DMS153 (cell line): ENCODE data around the gene ARHGEF1.
"Not testable (repeated sequence)": the region's sequence is repeated elsewhere in the genome, so short reads cannot be mapped to it uniquely, and the experiment has no call there.

ENCODE experiments used
- DNase-seq: peaks from one replicate; lab custom pipeline; 2025; lab: John Stamatoyannopoulos, UW

Gene ARHGEF1

GRCh38 chr19:41930926-41931592 is 48.1 kb downstream of the ARHGEF1 start:
- no peak for DNase-seq

GRCh38 chr19:41932259-41932719 is 49.3 kb downstream of the ARHGEF1 start:
- DNase-seq = no peak

GRCh38 chr19:41932720-41933332 is 49.8 kb downstream of the ARHGEF1 start:
- DNase-seq = no peak

GRCh38 chr19:41933693-41934426 is 50.9 kb downstream of the ARHGEF1 start:
- DNase-seq = no peak

GRCh38 chr19:41934849-41935374 is 51.9 kb downstream of the ARHGEF1 start:
- peak; percentile 32 for DNase-seq

GRCh38 chr19:41935760-41936415 is 52.9 kb downstream of the ARHGEF1 start:
- no peak for DNase-seq

GRCh38 chr19:41936416-41936850 is 53.4 kb downstream of the ARHGEF1 start:
- DNase-seq = no peak

GRCh38 chr19:41936961-41937360 is 54.0 kb downstream of the ARHGEF1 start:
- no peak for DNase-seq

GRCh38 chr19:41937525-41938468 is 54.8 kb downstream of the ARHGEF1 start:
- no peak for DNase-seq

GRCh38 chr19:41939209-41939608 is 56.2 kb downstream of the ARHGEF1 start:
- not testable (repeated sequence) for DNase-seq

- no peak for DNase-seq
These were observed 57.1 kb downstream of the ARHGEF1 start for GRCh38 chr19:41939861-41940730.

- DNase-seq = no peak
These were observed 57.9 kb downstream of the ARHGEF1 start for GRCh38 chr19:41940731-41941409.

GRCh38 chr19:41941410-41942202 is 58.6 kb downstream of the ARHGEF1 start:
- DNase-seq = no peak

GRCh38 chr19:41944336-41944735 is 61.4 kb downstream of the ARHGEF1 start:
- no peak for DNase-seq

GRCh38 chr19:41945135-41945766 is 62.3 kb downstream of the ARHGEF1 start:
- DNase-seq = no peak

GRCh38 chr19:41947091-41947490 is 64.1 kb downstream of the ARHGEF1 start:
- no peak for DNase-seq

- DNase-seq = peak; percentile 50
These were observed 68.7 kb downstream of the ARHGEF1 start for GRCh38 chr19:41951686-41952172.

GRCh38 chr19:41955521-41955920 is 72.5 kb downstream of the ARHGEF1 start:
- no peak for DNase-seq
